Panc1 (cell line): Measurements from ENCODE around the gene IPO5. TPM values are rescaled to one million over a fixed set of nuclear protein-coding genes. Genes with fewer than 3 reads are reported as not detected.

ENCODE experiments used
- ATAC-seq: fragments of 200-7000 bp; cut with Tn5 transposase; 2 replicates; pipeline ENCODE4 v1.9.1; 2020; ENCODE audit warnings: mild to moderate bottlenecking, moderate library complexity
- BruUV-seq: library from RNA; stranded (reverse); fragments of 400-500 nt; replicated peaks from 2 replicates; lab custom pipeline; 2021; lab: Mats Ljungman, UMichigan
- CTCF ChIA-PET: fragments of 300-600 bp; sonication (Branson Sonifier 250); formaldehyde crosslinking; loops from one replicate; lab custom pipeline; 2022; ENCODE audit warnings: antibody characterized with exemption; lab: Charles Lee
- POLR2A ChIA-PET: fragments of 300-600 bp; sonication (Branson Sonifier 250); formaldehyde crosslinking; loops from one replicate; lab custom pipeline; 2022; ENCODE audit warnings: antibody characterized with exemption; lab: Charles Lee
- DNase-seq: peaks from one replicate; pipeline ENCODE4 v3.0.0-alpha.2; 2010; ENCODE audit warnings: low read depth, low spot score
- H3K27ac ChIP-seq: 2 replicates; pipeline ENCODE4 v1.5.1; 2011; ENCODE audit warnings: mild to moderate bottlenecking, low read length, inconsistent platforms
- H3K27me3 ChIP-seq: fragments of 200-500 bp; sonication (Bioruptor generic); 2 replicates; pipeline ENCODE4 v1.6.0; 2014; ENCODE audit warnings: low read length, inconsistent platforms; ENCODE audit not compliant: control insufficient read depth, insufficient read depth
- H3K36me3 ChIP-seq: fragments of 200-500 bp; sonication (Bioruptor generic); 2 replicates; pipeline ENCODE4 v1.5.1; 2014; ENCODE audit warnings: inconsistent platforms, mild to moderate bottlenecking, low read length, moderate library complexity; ENCODE audit not compliant: control insufficient read depth, insufficient read depth
- H3K4me1 ChIP-seq: 2 replicates; pipeline ENCODE4 v1.5.1; 2011; ENCODE audit warnings: inconsistent platforms, mild to moderate bottlenecking, low read length, moderate library complexity; ENCODE audit not compliant: control insufficient read depth, insufficient read depth
- H3K4me3 ChIP-seq, 2 experiments: 2 replicates each; pipeline ENCODE4 v1.5.1; 2011 to 2012; ENCODE audit warnings: low read depth in 2 of 2, low read length in 2 of 2, mild to moderate bottlenecking in 2 of 2, inconsistent platforms in 1 of 2, moderate library complexity in 1 of 2
- H3K9me3 ChIP-seq: fragments of 200-500 bp; sonication (Bioruptor generic); 2 replicates; pipeline ENCODE4 v1.5.1; 2014; ENCODE audit warnings: low read depth, mild to moderate bottlenecking, inconsistent platforms, low read length, moderate library complexity; ENCODE audit not compliant: control insufficient read depth, insufficient read depth
- CTCF ChIP-seq: fragments of 450-650 bp; IDR thresholded peaks from 2 replicates; pipeline ENCODE4 v1.5.1; 2017; ENCODE audit warnings: mild to moderate bottlenecking
- POLR2AphosphoS5 ChIP-seq: IDR thresholded peaks from 2 replicates; pipeline ENCODE4 v1.6.1; 2012; ENCODE audit warnings: mild to moderate bottlenecking, low read depth, low read length, moderate library complexity
- REST ChIP-seq, 2 experiments: IDR thresholded peaks; 2 replicates each; pipeline ENCODE4 v1.6.1; 2011 to 2012; ENCODE audit warnings: low read depth in 2 of 2, control low read depth in 1 of 2, low read length in 1 of 2, mild to moderate bottlenecking in 1 of 2, moderate library complexity in 1 of 2; ENCODE audit not compliant: insufficient read depth in 1 of 2
- SIN3A ChIP-seq: IDR thresholded peaks from 2 replicates; pipeline ENCODE4 v1.6.1; 2012; ENCODE audit warnings: low read depth, mild to moderate bottlenecking, low read length, moderate library complexity, borderline replicate concordance; ENCODE audit not compliant: insufficient read depth
- TCF7L2 ChIP-seq: IDR thresholded peaks from 2 replicates; pipeline ENCODE4 v1.6.1; 2011; ENCODE audit warnings: mild to moderate bottlenecking, low read depth, low read length, inconsistent platforms
- in situ Hi-C: cut with HindIII; loops from 2 replicates; pipeline ENCODE4 v1.10.0; 2016; ENCODE audit warnings: low sequenced_read_pairs, low pct_unique_long_range_greater_than_20kb
- intact Hi-C: fragments of 100-400 bp; cut with micrococcal nuclease; formaldehyde crosslinking; loops from one replicate; pipeline ENCODE4 v1.10.0; 2022; ENCODE audit not compliant: unreplicated experiment
- total RNA-seq: library from RNA; stranded (reverse); gene quantifications from one replicate; pipeline ENCODE4 v1.2.1, GENCODE V29; 2021; ENCODE audit not compliant: unreplicated experiment

Gene IPO5
- total RNA-seq, 1 experiment from 2014 or later, result 122 TPM

GRCh38 chr13:98059276-98059675 lies 105.8 kb downstream of the IPO5 start:
- H3K36me3 ChIP-seq, result no peaks in the 10 kb centered on the region
- no peaks in the 10 kb centered on the region for H3K27me3 ChIP-seq
- ATAC-seq (no peak), DNase-seq (no peak)
- TF ChIP-seq TCF7L2, result no peak
- no peak for TF ChIP-seq POLR2AphosphoS5
- no peak overlapping the region for H3K27ac ChIP-seq
- H3K4me1 ChIP-seq, result no peaks in the 10 kb centered on the region
- H3K4me3 ChIP-seq, result no peak overlapping the region
- ChIA-PET POLR2A (no interaction called here), CTCF (no interaction called here)
- no TSS peak for BruUV-seq
- in situ Hi-C loops, result no loop called here
- no peaks in the 10 kb centered on the region for H3K9me3 ChIP-seq
- intact Hi-C loops, result no loop called here

GRCh38 chr13:98060282-98060681 lies 106.8 kb downstream of the IPO5 start:
- no peaks in the 10 kb centered on the region for H3K36me3 ChIP-seq
- no peak for DNase-seq
- no peak for TF ChIP-seq SIN3A
- no peak for TF ChIP-seq REST (IDR thresholded peaks at IDR 0.05; ENCODE audit: insufficient read depth in 1 of 2, low read depth in 2 of 2, low read length in 1 of 2)
- no peak for TF ChIP-seq CTCF
- TF ChIP-seq TCF7L2, result no peak
- no peak for TF ChIP-seq POLR2AphosphoS5
- H3K27ac ChIP-seq, result no peak overlapping the region
- intact Hi-C loops, result no loop called here
- POLR2A ChIA-PET, result interaction anchor here (0.6 kb wide), 1 partner anchor 11 kb away, joined by 16 read pairs; no protein-coding TSS in a partner anchor
- H3K4me3 ChIP-seq, result no peak overlapping the region
- CTCF ChIA-PET, result no interaction called here
- H3K4me1 ChIP-seq, result no peaks in the 10 kb centered on the region
- ATAC-seq, result no peak
- no peaks in the 10 kb centered on the region for H3K9me3 ChIP-seq
- in situ Hi-C loops, result no loop called here
- no TSS peak for BruUV-seq
- no peaks in the 10 kb centered on the region for H3K27me3 ChIP-seq

GRCh38 chr13:98065468-98065867 lies 112.0 kb downstream of the IPO5 start:
- TF ChIP-seq CTCF (no peak), TCF7L2 (no peak), POLR2AphosphoS5 (no peak), SIN3A (no peak), REST (IDR thresholded peaks at IDR 0.05; ENCODE audit: insufficient read depth in 1 of 2, low read depth in 2 of 2, low read length in 1 of 2) (no peak)
- Histone ChIP-seq H3K4me1 (no peaks in the 10 kb centered on the region), H3K9me3 (no peaks in the 10 kb centered on the region), H3K27me3 (no peaks in the 10 kb centered on the region), H3K27ac (no peak overlapping the region), H3K4me3 (no peak overlapping the region), H3K36me3 (no peaks in the 10 kb centered on the region)
- DNase-seq, result no peak
- no peak for ATAC-seq
- in situ Hi-C loops, result no loop called here
- POLR2A ChIA-PET, result no interaction called here
- CTCF ChIA-PET, result no interaction called here
- no TSS peak for BruUV-seq
- intact Hi-C loops, result no loop called here
